HPDE6-E6E7 (cell line): Measurements from ENCODE around the gene MOB2.

Experiments used
- DNase-seq: peaks from one replicate; pipeline ENCODE4 v3.0.0; 2011; ENCODE audit warnings: missing footprints; ENCODE audit errors: extremely low spot score

The MOB2 gene, protein sequence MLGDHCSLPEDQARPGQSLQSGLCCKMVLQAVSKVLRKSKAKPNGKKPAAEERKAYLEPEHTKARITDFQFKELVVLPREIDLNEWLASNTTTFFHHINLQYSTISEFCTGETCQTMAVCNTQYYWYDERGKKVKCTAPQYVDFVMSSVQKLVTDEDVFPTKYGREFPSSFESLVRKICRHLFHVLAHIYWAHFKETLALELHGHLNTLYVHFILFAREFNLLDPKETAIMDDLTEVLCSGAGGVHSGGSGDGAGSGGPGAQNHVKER

DNA sequence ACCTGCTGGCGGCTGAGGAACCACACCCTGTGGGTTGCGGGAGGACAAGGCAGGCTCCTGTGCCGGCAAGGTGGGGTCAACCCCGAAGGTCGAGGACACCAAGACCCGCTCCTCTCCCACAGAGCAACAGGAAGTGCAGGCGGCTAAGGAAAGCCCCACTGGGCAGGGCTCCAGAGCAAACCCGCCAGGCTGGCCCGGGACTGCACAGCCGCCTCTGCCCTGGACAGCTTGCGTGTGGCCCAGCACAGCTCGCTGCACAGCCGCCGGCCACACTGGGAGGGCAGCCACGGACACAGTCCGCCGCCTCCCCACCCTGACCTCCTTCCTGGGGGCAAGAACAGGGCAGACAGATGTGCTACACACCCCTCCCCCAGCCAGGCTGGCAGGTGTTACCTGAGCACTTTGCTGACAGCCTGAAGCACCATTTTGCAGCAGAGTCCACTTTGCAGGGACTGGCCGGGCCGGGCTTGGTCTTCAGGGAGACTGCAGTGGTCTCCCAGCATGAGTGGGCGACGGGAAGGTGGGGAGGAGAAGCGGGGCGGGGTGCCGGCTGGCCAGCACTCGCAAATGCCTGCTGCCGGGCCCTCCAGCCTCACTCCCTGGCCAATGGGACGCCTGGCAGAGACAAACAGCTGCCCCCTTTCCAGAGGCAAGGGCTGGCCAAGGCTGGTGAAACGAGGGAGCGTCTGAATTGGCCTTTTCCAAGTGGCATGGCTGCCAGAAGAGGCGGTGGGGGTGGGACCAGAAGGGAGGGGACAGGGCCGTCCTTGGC, at the start of gene MOB2:
MOB2 (minus strand) TSS at position 726 of the 772 bp plus-strand sequence; CDS start at position 503, 223 bp downstream.
- no peak for DNase-seq

DNA sequence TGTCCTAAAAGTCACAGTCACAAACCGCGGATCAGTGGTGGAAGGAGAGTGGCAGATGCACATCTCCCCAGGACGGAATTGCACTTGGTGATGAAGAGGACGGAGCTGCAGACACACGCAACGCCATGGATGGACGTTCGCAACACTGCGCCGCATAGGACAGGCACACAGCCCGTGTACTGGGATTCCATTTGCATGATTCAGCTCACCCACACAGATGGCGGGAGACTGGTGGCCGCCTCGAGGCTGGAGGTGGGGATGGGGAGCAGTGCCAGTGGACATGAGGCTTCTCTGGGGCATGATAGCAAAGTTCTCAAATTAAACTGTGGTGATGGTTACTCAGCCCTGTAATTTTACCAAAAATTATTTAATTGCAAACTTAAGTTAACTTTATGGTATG, 48.1 kb upstream of the MOB2 start:
- no peak for DNase-seq

DNA sequence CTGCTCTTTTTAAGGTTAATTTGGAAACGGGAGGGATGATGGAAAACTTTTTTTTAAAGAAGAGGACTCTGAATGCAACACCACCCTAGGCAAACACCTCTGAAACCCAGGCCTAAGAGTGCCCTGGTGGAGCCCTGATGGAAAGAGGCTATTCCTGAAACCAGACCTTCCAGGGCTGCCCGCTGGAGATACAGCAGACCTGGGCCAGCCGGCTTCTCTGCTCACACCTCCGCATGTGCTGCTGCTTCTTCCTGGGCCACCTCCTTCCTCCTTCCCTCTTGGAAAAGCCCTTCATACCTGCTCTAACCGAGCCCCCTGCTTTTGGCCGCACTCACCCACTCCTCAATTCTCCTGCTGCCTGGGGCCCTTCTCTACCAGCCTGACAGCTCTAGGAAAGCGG, 47.6 kb upstream of the MOB2 start:
- DNase-seq, result no peak

DNA sequence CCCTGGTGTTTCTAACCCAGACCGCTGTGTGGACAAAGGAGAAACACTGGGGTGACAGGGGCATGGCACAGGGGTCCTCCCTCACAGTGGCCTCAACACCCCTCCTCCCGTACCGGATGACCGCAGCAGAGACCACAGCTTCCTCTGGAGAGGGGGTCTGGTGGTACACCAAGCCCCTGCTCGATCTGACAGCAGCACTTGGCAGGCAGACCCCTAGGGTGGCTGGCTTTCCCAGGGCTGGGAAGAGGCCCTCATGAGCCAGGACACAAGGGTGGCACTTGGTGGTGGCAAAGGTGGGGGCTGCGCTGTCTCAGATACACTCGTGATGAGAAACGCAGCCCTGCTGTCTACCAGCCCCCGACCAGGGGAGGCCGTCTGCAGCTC, 46.8 kb upstream of the MOB2 start:
- DNase-seq, result no peak

DNA sequence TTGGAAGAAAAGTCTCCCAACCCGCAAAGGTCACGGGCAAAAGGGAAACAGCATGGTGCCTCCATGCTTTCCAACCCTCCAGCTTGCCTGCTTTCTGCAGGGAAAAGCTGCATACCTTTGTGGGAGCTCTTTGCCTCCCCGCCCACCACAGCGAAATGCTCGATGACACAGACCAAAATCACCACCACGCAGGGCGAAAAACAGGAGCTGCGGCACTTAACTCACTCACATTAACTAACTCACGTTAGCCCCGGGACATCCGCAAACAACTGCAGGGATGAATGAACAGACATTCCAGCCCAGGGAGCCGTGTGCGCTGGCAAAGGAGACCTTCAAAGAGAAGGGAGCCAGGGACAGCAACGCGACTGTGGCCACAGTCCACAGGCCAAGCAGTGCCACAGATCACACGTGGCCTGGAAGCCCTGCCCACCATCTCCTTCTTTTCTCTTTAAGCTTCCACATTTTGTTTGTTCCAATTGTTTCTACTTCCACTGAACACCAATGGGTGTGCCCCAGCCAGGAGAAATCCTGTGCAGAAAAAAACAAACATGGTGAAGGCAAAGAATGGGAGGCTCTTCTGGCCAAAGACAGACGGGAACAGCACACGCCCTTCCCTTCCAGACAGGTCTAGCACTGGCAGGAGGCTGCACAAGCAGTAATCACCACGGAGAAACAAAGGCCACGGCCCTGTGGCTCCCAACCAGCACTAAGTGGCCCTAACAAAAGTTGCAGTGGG, 46.2 kb upstream of the MOB2 start:
- DNase-seq, result no peak

DNA sequence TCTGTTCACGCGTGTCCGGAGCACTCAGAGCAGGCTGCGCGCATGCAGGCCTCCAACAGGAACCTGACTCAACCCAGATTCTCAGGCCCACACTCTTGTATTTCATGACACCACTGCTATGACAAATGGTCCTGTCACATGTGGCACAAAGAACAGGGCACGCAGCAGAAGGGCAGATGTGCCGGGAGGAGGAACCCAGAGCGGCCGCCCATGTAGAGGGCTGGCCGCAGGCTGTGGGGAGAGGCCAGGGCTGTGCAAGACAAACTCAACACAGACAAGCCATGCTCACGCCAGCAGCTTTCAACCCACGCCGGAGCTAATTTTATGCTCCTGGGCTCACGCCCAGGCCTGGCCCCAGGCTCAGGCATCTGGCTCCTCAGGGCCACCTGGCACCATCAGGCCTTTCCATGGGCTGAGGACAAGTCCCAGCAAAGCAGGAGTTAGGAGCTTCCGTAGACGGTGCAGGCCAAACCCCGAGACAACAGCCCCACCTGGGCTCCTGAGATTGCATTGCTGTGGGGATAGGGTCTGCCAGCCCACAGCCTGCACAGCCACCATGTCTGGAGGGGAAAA, 45.5 kb upstream of the MOB2 start:
- no peak for DNase-seq

DNA sequence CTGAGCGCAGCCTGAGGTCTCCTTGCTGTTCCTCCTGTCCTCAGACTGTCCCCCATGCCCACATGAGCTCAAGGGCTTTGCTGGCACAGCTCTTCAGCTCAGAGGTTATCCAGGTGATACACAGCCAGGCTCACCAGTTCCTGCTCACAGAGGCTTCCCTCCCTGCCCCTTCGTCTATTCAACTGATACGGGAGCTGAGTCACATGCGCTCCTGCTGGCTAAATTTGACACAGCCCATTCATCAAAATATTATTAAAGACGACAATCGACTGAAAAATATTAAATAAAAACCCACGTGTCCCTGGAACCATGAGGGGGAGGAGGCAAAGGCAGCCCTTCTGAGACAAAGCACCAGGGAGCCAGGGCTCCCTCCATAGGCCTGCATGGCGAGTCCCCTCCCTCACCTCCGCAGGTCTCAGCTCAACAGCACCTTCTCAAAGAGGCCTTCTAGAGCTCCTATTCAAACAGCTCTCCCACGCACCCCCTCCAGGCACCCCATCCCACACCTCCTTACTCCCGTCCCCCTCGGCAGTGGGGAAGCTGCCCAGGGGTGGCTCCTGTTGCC, 45.0 kb upstream of the MOB2 start:
- DNase-seq, result peak; percentile 75

DNA sequence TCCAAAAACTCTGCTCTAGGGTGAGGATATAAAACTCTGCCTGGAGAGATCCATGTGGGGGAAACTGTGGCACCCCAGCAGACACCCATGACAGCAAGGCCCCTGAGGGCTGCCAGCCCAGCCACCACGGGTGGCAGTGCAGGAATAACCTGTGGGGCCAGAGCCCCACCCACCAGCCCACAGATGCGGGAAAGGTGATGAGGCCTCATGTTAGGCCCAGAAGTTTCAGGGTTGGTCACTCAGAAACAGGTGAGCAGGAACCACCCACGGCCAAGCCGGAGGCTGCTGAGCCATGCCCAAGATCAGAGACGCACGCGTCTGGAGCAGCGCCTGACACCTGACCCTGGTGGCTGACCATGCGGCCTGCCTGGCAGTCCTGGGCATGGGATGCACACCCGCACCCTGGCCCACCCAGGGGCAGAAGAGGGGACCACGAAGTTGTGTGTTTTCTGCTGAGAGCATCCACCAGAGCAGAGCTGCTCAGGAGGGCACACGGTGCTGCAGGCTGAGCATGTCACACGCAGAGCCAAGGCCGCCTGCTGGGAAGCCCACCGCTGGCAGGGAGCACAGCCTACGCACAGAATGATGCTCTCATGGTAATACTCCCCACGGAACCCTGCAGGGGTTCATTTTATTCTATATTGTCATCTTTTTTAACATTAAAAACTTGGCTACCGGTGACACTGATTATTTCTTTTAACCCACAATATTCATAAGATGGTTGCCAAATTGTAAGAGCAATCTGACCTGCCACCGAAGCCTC, 44.3 kb upstream of the MOB2 start:
- no peak for DNase-seq

DNA sequence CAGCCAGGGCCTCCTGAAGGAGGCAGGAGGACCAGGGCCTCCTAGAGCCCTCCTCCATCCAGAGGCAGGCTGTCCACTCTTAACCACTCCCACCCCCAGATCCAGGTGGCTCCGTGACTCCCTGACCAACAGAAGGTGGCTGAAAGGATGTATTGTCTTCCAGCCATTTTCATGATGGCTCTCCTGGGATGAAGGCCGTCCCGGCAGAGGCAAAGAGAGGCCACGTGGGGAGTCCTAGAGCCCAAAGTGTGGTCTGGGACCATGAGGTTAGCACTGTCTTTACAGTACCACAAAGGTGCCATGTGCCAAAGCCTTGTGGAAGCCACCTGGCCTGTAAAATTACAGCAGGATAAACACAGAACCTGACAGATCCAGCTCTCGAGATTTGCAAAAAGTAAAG, 43.2 kb upstream of the MOB2 start:
- no peak for DNase-seq

DNA sequence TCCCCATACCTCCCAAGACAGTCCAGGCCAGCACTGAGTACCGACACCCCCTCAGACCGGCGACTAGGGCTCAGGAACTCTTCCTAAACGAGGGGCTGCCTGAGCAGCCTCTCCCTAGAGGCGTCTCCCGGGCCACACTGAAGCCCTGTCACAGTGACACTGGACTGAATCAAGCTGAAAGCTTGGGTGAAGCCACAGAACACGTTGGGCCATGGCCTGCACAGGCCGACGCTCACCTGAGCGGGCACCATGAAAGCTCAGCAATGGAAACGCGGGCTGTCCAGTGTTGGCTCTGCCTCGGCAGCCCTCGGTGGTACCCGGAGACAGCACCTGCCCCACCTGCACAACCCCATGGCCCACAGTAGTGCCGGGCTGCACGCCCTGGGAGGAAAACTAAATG, 42.7 kb upstream of the MOB2 start:
- no peak for DNase-seq

DNA sequence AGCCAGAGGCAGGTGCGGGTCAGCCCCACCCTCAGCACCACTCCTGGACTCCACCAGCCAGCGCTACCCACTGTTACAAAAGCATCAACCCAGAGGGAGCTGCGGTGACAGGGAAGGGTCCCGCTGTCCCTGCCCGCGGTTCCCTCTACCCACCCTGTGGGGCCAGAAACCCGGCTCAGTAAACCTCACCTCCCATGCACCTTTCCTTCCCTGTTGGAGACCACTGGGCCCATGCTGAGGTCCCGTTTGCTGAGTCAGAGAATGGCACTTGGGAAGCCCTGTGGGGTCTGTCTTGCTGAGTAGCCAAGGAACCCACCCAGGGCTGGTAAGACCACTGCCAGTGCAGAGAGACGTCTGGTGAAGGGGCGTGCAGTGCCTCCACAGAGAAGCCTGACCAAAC, 42.1 kb upstream of the MOB2 start:
- DNase-seq, result no peak

DNA sequence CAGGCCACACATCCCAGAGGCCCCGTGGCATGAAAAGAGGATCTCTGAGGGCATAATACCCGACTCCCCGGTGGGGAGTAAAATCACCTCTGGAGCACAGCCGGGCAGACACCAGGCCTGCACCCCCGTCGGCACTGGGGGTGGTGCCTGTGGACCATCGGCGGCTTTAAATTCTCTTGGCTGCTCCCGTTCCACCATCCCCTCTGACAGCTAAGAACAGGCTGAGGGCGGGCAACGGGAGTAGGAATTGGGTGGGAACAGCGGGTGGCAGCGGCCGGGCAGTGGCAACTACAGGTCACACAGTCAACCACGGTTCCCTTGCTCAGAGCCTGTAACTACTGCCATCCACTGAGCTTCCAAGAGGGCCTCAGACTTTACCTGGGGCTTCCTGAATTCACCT, 40.2 kb upstream of the MOB2 start:
- DNase-seq, result no peak

DNA sequence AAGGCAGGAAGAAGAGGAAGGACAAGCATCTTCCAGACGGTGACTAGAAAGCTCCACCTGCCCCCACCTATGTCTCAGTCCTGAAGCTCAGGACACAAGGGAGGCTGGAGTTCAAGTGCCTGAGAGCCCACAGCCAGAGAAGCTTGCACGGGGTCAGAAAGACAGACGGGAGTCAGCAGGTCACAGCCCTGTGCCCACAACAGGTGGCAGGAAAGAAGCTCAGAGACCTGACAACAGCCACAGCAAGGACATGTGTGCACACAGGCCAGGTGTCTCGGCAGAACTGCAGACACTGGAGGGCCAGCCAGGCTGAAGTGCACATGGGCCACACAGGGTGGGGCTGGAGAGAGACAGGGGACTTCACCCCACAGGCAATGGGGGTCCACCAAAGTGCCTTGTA, 37.2 kb upstream of the MOB2 start:
- DNase-seq, result no peak

DNA sequence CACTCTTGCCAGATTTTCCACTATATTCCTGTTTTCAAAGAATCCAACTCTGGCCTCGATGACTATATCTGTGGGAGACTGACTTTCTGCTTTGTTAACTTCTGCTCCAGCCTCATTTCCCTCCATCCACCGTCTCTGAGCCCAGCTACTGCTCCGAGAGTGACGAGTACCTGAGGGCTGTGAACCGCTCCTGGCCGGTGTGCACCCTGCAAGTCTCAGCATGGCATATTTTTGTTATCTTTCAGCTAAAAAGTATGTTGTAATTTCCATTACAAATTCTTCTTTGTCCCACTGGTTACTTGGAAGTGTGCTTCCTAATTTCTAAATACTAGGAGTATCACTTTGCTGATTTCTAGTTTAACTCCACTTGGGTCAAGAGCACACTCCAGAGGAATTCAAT, 36.5 kb upstream of the MOB2 start:
- no peak for DNase-seq

DNA sequence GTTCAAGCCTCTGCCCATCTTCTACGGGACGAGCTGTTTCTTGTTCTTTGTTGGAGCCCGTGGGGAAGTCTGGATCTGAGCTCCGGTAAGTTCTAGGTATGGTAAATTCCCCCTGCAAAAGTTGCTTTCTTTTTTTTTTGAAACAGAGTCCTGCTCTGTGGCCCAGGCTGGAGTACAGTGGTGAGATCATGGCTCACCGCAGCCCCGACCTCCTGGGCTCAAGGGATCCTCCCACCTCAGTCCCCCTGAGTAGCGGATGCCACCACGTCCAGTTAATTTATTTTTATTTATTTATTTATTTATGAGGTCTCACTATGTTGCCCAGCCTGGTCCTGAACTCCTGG, 35.5 kb upstream of the MOB2 start:
- no peak for DNase-seq

DNA sequence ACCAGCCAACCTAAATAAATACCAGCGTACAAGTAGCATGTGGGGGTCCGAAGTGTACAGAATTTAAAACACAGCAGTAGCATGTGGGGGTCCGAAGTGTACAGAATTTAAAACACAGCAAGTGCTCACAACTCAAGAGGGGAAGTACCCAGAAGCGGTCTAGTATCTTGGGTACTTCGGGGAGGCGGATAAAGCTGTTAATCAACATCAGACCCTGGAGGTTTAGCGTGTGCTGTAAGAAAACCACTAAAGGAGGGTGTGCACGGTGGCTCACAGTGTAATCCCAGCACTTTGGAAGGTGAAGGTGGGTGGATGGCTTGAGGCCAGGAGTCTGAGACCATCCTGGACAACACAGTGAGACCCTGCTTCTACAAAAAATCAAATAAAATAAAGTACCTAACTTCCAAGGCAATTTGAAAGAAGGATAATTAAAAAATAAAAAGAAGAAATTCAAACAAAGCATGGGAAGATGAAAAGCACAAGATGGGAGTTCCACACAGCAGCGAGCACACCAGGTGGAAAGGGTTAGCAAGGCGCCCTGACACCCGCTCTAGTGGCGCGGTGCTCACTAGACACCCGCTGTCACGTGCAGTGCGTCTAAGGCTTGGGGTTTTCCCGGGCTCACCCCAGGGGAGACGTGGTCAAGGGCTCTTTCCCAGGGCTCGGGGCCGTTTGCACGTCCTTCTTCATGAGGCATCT, 35.0 kb upstream of the MOB2 start:
- DNase-seq, result no peak

DNA sequence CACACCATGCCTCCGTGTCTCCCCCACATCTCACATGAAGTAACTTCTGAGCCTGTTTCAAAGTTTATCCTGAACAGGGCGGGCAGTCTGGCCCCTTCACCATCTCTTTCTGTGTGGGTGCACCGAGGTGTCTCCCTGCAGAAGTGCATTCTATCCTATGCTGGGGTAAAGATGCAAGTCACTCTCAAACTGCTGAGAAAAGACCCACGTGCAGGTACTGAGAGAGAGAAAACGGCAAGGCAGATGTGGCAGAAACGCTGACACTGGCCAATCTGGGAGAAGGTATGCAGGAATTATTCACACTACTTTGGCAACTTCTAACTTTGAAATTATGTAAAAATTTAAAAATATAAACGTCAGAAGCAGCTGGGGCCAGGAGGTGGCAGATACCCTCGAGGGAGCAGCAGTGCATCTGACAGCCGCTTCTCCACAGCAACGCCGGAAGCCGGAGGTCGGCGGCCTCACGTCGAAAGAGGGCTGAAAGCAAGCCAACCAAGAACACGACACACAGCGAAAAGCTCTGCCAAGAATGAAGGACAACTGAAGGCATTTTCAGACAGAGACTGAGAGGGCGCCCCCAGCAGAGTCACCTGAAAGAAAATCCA, 34.2 kb upstream of the MOB2 start:
- no peak for DNase-seq

DNA sequence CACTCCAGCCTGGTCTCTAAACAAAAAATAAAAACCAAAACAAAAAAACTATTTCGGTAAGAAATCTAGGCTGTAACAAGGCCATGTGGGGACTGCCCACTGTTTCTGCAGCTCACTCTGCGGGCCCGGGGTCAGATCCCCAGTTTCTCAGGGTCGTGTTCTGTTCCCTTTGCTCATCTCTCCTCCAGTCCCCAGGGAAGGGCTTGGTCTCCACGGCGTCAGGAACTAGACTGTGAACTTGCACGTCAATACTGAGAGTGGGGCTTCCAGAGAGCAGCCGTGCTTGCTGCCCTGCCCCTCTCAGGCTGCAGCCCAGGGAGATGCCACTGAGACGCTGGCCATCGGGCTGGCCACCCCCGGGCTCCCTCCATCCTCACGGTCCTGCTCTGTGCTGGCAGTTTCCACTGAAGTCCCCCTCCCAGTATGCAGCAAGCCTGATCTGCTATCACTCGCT, 33.7 kb upstream of the MOB2 start:
- no peak for DNase-seq

DNA sequence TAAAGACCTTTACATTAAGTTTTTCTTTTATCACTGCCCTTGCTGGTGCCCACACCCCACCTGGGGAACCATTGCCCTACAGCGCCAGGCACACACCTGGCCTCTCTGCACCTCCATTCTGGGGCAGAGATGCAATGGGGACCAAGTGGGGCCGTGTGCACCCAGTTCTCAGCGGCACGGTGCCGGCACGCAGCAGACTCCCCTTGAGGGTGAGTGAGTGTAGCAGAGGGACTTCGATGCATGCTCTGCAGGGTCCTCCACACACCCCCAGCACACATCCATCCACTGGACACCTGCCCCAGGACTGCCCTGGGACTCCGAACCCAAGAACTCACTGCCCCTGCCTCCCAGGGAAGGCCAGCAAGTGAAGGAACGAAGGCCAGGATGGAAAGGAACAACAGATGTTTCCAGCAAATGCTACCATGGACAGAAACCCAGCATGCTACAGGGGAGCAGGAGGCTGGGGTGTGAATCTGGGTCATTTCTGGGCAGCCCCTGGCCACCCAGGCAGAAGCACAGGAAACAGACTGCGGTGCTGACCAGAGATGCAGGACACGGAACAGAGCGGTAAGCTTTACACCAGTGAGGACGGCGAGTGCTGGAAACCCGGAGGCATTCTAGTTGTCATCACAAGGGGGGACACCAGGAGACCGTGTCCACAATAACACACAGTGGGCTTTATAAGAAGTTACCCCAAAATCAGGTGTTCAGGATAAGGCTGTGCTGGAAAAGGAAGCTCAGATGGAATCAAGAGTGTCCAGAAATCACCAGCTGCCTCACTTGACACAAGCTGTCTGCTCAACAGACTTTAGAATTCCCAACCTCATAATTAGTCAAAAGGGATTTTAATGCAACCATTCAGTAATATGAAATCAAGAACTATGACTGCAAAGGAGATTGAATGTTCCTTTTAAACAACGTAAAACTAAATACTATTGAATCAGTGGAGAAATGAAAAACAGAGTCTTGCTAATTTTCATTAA, 32.7 kb upstream of the MOB2 start:
- DNase-seq, result no peak
